Right ventricle myocardium inferior (tissue), 1 donor: Measurements from ENCODE around the gene CASKIN2. TPM values are rescaled to one million over a fixed set of nuclear protein-coding genes. Genes with fewer than 3 reads are reported as not detected.
"Not testable (repeated sequence)": the region's sequence is repeated elsewhere in the genome, so short reads cannot be mapped to it uniquely, and the experiment has no call there.

ENCODE experiments used
- ATAC-seq: fragments of 200-7000 bp; cut with Tn5 transposase; one replicate; pipeline ENCODE4 v1.9.1; 2020; ENCODE audit warnings: mild to moderate bottlenecking, moderate library complexity
- DNase-seq: peaks from one replicate; pipeline ENCODE4 v3.0.0; 2021; ENCODE audit errors: missing footprints
- intact Hi-C: fragments of 100-400 bp; cut with DNase I; formaldehyde crosslinking; loops from one replicate; pipeline ENCODE4 v1.11.0; 2022
- total RNA-seq: library from RNA; stranded (reverse); fragmentation: NEBNext Ultra II Directional; extraction: Animal tissue kit (Norgen Biotek cat#: 25700); gene quantifications from one replicate; pipeline ENCODE4 v1.2.1, GENCODE V29; 2021
- donor health status: DM: no; HTN: yes; CAD: no; lungs with severe emphysema.

CASKIN2 gene
- total RNA-seq, 1 donor from 2014 or later = 39.1 TPM

- no peak for ATAC-seq
- no peak for DNase-seq
- intact Hi-C loops = no loop called here
Measured at GRCh38 chr17:75482098-75482942, 33.0 kb downstream of the CASKIN2 start.

- intact Hi-C loops = no loop called here
- ATAC-seq = no peak
- peak; percentile 37 for DNase-seq
Measured at GRCh38 chr17:75481194-75482068, 33.9 kb downstream of the CASKIN2 start.

DNA sequence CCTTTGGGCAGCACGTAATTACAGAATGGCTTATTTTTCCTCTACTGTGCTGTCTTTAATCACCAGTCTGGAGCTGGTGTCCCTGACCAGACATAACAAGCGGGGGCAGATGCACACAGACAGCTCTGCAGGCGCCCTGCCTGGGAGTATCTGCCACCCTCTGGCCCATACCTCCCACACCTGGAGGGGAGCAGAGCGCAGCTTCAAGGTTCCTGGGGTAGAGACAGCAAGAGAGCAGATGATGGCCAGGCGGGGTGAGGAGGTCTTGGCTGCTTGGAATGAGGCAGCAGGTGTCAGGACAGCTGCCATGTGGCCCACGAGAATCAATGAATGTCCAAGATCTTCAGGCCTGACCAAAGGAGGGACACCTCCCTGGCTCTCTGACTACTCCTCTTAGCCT lies 35.1 kb downstream of the CASKIN2 start:
- intact Hi-C loops = no loop called here
- DNase-seq (peak; percentile 35), ATAC-seq (no peak)

DNA sequence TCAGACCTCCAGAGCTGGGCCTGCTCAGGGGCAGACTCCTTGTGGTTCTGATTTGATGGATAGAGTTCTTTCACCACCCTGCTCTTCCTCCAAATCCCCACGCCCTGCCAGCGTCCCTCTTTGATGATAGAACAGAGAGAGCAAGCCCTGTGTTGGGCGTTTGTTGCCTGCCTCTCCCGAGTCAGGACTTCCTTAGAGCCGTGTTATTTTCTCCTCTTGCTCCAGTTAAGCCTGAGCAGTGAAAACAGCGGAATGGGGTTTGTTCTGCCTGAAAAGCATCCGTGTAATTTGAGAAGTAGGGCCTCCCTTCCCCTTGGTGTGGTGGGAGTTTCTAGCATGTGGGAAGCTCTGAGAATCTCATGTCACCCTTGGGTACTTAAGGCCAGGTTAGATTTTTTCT lies 36.8 kb downstream of the CASKIN2 start:
- ATAC-seq (no peak), DNase-seq (peak; percentile 44)
- intact Hi-C loops = loop anchor here (5.0 kb wide), 1 partner anchor 39 kb away; the partner anchor contains the start of genes CASKIN2 and TSEN54

DNA sequence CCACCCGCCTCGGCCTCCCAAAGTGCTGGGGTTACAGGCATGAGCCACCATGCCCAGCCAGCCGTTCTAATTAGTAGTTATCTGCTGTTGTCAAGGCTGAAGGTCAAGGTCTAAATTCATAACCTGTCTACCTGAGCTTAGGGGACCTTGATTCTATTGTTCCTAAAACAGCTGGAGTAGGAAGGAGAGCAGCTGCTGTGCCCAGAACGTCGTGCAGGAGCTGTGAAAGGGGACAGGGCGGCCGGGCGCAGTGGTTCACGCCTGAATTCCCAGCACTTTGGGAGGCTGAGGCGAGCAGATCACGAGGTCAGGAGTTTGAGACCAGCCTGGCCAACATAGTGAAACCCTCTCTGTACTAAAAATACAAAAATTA lies 37.9 kb downstream of the CASKIN2 start:
- DNase-seq, ATAC-seq: not testable (repeated sequence)
- intact Hi-C loops = loop anchor here (5.0 kb wide), 1 partner anchor 40 kb away; the partner anchor contains the start of genes CASKIN2 and TSEN54

DNA sequence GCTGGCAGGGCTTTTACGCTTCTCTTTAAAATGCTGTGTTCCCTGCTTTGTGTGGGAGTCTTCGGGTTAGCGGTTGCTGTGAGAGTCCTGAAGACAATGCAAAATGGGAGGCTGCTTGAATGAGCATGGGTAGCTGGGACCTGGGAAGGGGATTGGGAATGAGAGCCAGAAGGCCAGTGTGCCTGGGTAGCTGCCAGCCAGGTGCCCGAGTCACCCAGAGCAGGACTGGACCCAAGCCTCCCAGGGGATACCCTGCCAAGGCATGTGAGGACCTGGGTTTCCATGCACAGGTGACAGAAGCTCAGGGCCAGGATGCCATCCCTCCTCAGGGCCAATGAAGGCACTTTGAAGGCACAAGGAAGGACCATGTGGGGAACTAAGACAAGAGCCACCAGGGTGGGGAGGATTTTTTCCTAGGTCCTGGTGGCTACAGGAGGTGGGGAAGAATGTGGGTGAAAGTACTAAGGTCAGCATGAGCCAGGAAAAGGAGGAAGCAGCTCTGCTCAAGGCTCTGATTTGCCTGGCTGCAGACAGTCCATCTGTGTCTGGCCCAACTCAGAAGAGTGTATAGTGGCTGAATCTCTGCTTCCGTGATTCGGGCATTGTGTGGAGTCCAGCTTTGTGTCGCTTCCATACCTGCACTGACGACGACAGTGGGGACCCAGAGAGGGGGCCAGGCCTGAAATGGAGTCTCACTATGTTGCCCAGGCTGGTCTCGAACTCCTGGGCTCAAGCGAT lies 38.4 kb downstream of the CASKIN2 start:
- intact Hi-C loops = loop anchor here (5.0 kb wide), 1 partner anchor 40 kb away; the partner anchor contains the start of genes CASKIN2 and TSEN54
- DNase-seq (no peak), ATAC-seq (peak; percentile 17)

DNA sequence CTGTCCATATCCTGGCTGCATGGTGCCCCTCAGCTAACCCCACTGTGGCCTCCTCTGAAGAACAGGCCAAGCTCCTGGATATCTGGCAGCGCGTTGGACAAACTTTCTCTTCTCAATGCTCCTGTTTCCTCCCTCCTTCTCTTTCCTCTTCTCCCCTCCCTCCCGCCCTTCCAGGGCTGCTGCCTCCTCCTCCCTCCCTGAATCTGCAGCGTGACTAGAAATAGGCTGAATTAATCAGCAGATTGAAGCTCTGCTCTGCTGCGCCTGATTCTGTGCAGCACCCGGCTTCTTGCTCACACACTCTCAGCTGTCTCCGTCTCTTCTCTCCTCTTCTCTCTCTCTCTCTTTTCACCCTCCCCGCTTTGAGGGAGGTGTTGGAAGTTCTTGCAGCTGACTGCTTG lies 39.1 kb downstream of the CASKIN2 start:
- ATAC-seq (peak; percentile 56), DNase-seq (no peak)
- intact Hi-C loops = loop anchor here (5.0 kb wide), 1 partner anchor 41 kb away; the partner anchor contains the start of genes CASKIN2 and TSEN54

- intact Hi-C loops = loop anchor here (5.0 kb wide), 1 partner anchor 41 kb away; the partner anchor contains the start of genes CASKIN2 and TSEN54
- ATAC-seq (peak; percentile 66), DNase-seq (no peak)
Measured at GRCh38 chr17:75475851-75476250, 39.5 kb downstream of the CASKIN2 start.

DNA sequence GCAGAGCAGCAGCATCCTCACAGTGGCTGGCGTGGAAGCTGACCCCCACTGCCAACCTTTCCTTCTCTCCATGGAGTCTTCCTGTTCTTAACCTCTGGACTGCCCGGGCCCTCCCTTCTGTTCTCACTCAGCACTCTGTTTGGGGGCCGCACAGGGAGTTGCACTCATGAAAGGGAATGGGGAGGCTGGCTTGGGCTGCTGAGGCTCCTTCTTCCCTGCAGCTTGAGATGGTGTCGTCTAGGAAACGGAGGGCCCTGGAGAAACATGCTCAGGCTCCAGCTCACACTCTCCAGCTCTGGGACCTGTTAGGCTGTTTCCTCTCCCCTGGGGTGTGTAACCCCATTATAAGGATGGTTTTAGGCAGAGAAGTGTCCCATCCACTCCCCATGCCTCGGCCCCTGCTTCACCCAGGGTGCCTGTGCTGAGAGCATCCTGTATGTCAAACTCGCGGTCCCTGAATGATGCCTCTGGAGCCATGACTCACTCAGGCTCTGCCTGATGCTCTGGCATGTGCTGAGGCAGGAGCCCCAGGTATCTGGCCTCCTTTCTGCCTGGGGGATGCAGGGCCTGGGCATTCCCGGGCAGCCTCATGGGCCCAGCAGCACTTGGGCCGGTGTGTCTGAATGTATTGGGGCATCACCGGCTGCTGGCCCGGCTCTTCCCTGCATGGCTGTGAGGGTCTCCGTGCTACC lies 40.0 kb downstream of the CASKIN2 start:
- ATAC-seq (peak; percentile 49), DNase-seq (no peak)
- intact Hi-C loops = loop anchor here (5.0 kb wide), 1 partner anchor 42 kb away; the partner anchor contains the start of genes CASKIN2 and TSEN54

GRCh38 chr17:75474736-75475135 lies 40.6 kb downstream of the CASKIN2 start:
- no peak for DNase-seq
- ATAC-seq = no peak
- intact Hi-C loops = loop anchor here (5.0 kb wide), 1 partner anchor 43 kb away; the partner anchor contains the start of genes CASKIN2 and TSEN54

DNA sequence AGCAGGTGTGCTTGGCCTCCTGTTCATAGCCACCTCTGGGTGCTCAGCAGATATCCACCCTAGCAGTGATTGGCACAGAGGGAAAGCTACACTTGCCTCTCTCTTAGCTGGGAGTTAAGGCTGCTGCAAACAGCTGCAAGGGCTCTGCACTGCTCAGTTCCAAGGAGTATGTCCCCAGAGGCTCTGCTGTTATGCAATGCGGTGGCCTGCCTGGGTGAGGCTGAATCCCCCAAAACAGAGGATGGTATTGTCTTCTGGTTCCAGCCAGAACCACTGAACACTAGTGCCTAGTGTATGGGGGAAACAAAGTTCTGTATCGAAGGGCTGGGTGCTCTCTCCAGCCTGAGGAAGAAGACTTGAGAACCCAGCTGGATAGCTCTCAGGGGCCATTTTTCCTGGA lies 42.1 kb downstream of the CASKIN2 start:
- peak; percentile 79 for ATAC-seq
- no peak for DNase-seq
- intact Hi-C loops = no loop called here

DNA sequence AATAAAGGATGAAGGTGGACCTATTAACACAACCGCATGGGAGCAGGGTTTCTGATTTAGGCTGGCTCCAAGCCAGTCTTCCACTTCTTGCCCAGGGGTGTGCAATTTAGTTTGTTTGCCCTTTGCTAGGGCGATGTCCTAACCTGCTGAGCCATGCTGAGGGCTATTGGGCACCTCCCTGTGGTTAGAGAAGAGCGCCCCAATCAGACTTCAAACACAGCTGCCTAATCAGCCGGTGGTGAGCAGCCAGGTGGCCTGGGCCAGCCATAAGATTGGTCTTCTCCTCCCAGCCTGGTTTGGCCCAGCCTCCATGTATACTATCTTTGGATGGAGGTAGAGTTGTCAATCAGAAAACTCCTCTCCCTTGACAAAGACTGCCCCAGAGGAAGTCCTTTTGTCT lies 43.2 kb downstream of the CASKIN2 start:
- no peak for DNase-seq
- intact Hi-C loops = no loop called here
- ATAC-seq = no peak

DNA sequence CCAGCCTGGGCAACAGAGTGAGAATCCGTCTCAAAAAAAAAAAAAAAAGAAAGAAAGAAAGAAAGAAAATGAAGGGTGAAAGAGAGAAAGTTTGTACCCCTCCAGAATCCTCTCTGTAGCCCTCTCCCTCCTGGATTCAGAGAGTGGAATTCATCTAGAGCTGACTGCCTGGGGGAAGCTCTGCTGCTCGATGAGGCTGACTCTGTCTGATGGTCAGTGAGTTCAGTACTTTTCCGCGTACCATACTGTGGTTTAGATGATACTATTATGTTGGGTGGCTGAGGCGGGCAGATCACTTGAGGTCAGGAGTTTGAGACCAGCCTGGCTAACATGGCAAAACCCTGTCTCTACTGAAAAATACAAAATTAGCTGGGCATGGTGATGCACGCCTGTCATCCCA lies 44.1 kb downstream of the CASKIN2 start:
- intact Hi-C loops = no loop called here
- ATAC-seq (no peak), DNase-seq (no peak)

DNA sequence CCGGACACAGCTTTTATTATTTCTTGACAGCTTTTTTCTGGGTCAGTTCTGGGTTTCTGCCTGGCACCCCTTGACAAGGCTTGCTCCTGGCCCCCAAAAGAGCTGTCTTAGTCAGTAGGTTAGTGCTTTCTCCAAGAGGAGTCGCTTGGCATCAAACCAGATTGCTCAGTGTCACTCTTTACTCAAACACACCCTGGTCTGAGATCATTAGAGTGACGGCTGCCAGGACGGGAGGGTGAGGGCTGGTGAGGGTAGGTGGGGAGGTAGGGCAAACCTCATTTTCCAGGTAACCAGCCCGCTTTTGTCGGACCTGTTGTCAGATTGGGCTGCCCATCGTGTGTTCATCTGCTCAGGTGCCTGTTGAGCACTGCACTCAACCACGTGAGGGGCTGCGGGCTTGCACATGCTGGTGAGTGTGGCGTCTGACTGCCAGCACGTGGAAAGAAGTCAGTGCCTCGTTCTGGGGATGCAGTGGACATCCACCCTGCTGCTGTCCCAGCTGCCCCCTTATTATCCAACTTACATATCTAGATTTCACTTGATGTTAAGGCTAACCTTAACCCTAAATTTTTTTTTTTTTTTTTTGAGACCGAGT lies 46.5 kb downstream of the CASKIN2 start:
- DNase-seq (no peak), ATAC-seq (no peak)
- intact Hi-C loops = no loop called here

DNA sequence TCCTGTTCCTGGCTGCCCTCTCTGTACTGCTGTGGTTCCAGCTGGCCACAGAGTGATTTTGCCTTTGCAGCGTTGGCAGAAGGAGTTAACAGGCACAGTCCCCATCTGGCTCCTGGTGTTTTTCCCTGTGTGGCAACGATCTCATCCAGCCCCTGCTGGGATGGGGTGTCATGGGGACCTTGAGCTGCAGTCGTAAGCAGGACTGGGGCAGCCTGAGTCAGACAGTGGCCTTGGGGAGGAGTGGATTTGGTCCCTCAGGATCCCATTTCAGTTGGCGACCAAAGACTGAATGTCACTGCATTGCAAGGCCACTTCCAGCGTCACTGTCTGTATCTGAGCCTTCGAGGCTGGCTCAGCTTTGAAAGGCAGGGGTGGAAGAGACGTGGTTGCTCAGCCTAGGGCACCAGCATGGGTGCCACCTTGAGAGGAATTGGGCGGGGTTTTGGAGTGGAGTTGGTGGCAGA lies 47.0 kb downstream of the CASKIN2 start:
- DNase-seq (no peak), ATAC-seq (peak; percentile 41)
- intact Hi-C loops = no loop called here

- ATAC-seq (no peak), DNase-seq (no peak)
- intact Hi-C loops = no loop called here
Measured at GRCh38 chr17:75465039-75465438, 50.3 kb downstream of the CASKIN2 start.

DNA sequence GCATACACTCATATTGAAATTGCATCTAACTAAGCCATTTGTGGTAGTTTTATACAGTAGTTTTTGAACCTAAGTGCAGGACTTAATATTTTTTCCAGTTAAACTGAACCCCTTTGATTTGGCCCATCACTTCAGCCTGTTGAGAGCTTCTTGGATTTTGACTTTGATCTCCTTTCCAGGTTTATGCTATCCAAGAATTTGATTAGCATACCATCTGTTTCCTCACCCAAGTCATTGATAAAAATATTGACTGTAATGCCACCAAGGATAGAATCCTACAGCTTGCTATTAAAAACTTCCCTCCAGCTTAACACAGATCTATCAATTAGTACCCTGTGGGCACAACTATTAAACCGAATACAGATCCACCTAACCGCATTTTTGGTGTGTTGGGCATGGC lies 51.7 kb downstream of the CASKIN2 start:
- DNase-seq (no peak), ATAC-seq (no peak)
- intact Hi-C loops = no loop called here

GRCh38 chr17:75460295-75460694 lies 55.0 kb downstream of the CASKIN2 start:
- ATAC-seq (no peak), DNase-seq (no peak)
- intact Hi-C loops = no loop called here
